HS-5 (cell line): ENCODE results near the gene NT5DC4.
"Not testable (repeated sequence)": the region's sequence is repeated elsewhere in the genome, so short reads cannot be mapped to it uniquely, and the experiment has no call there.

ENCODE experiments used
- DNase-seq: peaks from one replicate; pipeline ENCODE4 v3.0.0-alpha.2; 2012; ENCODE audit warnings: low read depth

Gene NT5DC4

DNA sequence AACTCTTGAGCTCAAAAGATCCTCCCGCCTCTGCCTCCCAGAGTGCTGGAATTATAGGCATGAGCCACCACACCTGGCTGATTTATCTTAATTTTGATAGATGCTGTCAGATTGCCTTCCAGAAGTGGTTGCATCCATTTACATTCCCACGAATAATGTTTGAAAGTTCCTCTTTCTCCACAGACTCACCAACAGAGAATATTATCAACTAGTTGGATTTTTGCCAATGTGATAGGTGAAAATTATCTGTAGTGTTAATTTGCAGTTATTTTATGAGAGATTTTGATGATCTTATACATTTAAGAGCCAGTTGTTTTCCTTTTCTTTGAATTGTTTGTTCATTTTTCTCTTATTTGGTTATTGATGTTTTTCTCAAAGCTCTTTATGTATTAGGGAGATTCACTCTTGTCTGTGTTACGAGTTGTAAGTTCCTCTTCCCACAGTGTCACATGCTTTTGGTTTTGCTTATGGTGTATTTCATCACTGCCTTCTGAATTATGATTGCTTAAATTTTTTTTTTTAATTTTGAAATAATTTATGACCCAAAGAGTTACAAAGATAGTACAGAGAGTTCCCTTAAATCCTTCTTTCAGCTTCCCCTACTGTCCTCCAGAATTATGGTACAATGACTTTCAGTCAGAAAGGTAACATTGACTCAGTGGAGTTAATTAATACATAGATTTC, 20.7 kb upstream of the NT5DC4 start:
- DNase-seq = no peak

GRCh38 chr2:112701052-112701451, 19.8 kb upstream of the NT5DC4 start:
- no peak for DNase-seq

DNA sequence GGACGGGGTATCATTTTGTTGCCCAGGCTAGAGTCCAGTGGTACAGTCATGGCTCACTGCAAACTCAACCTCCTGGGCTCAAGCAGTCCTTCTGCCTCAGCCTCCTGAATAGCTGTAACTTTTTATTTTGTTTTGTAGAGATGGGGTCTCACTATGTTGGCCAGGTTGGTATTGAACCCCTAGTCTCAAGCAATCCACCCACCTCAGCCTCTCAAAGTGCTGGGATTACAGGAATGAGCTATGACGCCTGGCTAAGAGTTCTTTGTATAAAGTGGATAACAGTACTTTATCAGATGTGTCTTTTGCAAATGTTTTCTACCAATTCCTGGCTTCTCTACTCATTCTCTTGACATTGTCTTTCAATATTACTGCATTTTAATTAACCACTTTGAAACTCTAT, 17.1 kb upstream of the NT5DC4 start:
- DNase-seq = no peak

DNA sequence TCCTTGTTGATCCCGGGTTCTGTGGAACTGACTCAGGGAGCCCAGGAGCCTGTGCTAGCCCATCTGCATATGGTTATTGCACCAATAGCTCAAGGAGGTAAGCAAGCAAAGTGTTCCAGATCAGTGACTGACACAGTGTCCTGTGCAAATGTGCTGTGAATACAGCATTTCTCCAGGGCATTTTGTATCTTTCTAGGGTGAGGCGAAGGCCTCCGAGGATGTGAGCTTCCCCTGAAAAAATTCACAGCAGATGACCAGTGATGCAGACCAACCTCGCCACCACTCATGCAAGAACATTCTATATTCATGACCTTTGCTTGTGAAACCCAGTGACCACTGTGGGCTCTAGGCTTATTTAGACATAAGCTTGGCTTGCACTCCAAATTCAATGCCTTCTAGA, 15.2 kb upstream of the NT5DC4 start:
- DNase-seq = no peak

DNA sequence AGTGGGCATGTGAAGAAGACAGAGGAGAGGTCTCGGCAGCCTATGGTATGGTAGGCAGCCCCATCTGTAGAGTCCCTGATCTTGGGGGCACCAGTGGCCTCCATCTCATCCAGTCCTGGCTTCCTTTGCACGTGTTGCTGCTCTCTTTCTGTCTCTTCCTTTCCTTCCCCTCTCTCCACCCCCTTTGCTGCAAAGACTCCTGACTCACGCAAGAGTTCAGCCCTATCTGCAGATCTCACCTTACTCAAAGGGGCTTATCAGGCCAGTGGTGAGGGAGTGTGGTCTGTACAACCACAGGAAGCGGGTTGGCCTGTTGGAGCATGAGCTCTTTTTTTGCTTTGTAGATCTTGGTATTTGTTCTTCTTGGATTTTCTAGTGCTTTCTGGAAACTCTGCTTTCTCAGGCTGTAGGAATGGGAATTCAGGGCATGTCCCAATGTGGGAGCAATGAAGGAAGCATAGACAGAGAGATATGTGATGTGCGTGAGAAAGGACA, 14.6 kb upstream of the NT5DC4 start:
- DNase-seq = no peak

DNA sequence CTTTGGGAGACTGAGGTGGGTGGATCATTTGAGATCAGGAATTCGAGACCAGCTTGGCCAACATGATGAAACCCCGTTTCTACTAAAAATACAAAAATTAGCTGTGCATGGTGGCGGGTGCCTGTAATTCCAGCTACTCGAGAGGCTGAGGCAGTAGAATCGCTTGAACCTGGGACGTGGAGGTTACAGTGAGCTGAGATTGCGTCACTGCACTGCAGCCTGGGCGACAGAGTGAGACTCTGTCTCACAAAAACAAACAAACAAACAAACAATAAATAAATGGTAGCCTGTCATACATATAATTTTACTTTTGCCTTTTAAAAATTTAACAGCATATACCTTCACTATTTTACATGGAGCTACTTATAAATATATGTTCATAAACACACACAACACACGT, 13.9 kb upstream of the NT5DC4 start:
- not testable (repeated sequence) for DNase-seq

DNA sequence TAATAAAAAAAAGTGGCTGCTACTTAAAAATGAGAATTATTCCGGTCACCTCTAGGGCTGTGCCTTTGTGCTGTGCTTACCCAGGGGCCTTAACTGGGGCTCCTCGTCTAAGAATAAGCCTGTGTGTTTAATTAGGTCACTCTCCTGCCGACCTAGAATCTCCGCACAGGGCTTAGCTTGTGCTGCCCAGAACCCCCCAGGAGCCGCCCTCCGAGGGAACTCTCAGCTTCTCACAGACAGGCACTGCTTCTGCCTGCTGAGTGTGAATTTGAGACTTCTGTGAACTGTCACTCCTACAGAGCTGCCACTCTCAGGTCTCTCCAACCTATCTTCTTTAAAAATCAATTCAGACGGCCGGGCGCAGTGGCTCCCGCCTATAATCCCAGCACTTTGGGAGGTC, 11.9 kb upstream of the NT5DC4 start:
- DNase-seq = no peak

- no peak for DNase-seq
Measured at GRCh38 chr2:112709703-112710102, 11.1 kb upstream of the NT5DC4 start.

DNA sequence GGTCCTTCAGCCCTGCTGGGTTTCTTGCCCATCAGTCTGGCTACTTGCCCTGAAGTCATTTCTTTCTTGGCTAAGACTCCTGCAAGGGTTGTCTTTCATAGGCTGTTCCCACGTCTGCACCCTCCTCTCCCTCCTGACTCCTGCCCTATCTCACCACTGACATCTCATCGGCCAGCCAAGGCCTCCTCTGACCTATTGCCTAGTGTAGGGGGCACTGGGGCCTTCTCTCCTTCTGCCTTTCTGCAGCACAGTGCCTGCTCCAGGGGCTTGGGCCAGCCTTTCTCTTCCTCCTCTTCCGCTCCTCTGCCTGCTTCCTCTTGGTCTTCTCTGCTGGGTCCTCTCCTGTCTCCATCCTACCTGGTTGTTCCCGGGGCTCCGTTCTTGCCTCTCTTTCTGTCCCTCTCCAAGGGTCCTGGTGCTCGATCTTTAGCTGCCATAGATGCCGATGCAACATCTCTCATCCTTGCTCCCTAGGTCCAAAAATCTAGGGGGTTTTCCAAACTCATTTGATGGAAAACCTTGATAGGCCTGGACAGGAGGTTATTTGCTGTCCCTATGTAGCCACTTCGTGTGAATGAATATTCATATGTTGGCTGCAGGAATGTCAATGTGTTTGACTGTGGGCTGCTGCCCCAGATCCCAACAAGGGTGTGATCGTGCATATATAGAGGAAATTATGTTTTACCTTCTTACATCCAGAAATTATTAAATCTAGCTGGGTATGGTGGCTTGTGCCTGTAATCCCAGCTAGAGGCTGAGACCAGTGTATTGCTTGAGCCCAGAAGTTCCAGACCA, 9.7 kb upstream of the NT5DC4 start:
- no peak for DNase-seq

- no peak for DNase-seq
Measured at GRCh38 chr2:112712465-112712864, 8.4 kb upstream of the NT5DC4 start.

- DNase-seq = no peak
Measured at GRCh38 chr2:112712903-112713584, 7.8 kb upstream of the NT5DC4 start.

DNA sequence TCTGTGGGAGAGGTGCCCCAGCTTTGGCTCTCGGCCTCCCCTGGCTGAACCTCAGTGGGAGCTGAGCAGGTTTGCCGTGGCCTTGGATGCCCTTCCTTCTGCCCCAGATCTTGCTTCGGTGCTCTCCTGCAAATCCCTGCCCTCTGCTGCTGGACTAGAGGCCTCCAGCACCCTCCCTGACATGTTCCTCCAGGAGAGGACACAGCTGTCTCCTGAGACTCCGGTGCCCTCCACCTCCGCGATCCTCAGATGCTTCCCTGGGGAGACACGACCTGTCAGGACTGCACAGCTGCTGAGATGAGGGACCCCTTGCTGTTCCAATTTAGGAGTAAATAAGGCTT, 7.3 kb upstream of the NT5DC4 start:
- DNase-seq = no peak

- DNase-seq = no peak
Measured at GRCh38 chr2:112713926-112714325, 6.9 kb upstream of the NT5DC4 start.

- DNase-seq = no peak
Measured at GRCh38 chr2:112714331-112714730, 6.5 kb upstream of the NT5DC4 start.

GRCh38 chr2:112714836-112715631, 5.8 kb upstream of the NT5DC4 start:
- DNase-seq = no peak

GRCh38 chr2:112716094-112716493, 4.7 kb upstream of the NT5DC4 start:
- not testable (repeated sequence) for DNase-seq

GRCh38 chr2:112716826-112717352, 3.9 kb upstream of the NT5DC4 start:
- DNase-seq = not testable (repeated sequence)

GRCh38 chr2:112718863-112719370, 1.9 kb upstream of the NT5DC4 start:
- no peak for DNase-seq

DNA sequence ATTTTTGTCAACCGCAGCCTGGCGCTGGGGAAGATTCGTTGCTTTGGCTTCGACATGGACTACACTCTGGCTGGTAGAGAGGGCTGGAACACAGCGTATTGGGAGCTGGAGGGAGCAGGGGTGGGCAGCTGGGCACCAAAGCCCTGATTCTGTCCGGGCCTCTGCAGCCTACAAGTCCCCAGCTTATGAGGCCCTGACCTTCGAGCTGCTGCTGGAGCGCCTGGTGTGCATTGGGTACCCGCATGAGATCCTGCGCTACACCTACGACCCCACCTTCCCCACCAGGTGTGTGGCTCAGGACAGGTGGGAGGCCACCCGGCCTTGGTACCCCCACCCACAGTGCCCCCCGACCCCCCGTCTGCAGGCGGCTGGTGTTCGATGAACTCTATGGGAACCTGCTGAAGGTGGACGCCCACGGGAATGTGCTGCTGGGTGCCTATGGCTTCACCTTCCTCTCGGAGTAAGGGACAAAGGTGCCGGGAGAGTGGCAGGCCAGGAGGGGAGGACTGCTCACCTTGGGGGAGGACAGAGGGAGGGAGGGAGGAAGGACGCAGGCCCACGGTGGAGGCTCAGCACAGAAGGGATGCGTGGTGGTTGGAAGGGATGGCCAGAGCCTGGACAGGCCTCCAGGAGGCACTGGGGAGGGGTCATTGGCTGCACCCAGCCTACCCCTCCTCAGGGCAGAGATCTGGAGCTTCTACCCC, 1.2 kb downstream of the NT5DC4 start:
- no peak for DNase-seq

DNA sequence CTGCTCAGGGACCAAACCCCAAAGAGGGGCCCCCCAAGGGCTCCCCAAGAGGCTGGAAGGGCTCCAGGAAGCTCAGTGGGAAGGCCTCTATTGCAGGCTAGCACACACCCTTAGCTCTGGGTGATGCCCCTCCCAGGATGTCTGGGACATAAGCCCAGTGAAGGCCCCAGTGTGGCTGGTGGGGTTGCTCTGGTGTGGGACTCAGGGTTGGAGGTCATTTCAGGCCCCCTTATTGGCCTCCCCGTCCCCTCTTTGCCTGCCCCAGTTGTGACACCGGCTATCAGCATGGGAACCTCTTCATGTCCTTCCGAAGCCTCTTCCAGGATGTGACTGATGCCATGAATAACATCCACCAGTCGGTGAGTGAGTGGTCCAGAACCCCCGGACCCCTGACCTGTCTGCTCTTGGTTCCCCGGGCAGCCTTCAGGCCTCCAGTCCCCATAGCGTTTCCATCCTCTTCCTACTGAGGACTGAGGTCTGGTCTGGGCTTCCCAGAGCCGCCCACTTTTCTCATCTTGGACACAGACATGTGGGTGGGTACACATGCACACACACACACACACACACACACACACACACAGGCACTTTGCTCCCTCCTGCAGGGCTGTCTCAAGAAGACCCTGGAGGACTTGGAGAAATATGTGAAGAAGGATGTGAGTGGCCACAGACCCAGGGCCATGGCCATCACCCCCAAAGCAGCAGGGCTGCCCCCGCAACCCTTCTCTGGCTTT, 2.2 kb downstream of the NT5DC4 start:
- DNase-seq = no peak
